Kasumi-1 (cell line): ENCODE measurements around the gene SERAC1.
A peak's percentile ranks its signal among the peaks of the same experiment; 100 is the strongest.
"Not testable (repeated sequence)": the region's sequence is repeated elsewhere in the genome, so short reads cannot be mapped to it uniquely, and the experiment has no call there.

Source experiments
- DNase-seq, 2 experiments: peaks; one replicate each; lab custom pipeline; 2025; lab: John Stamatoyannopoulos, UW

The SERAC1 gene

DNA sequence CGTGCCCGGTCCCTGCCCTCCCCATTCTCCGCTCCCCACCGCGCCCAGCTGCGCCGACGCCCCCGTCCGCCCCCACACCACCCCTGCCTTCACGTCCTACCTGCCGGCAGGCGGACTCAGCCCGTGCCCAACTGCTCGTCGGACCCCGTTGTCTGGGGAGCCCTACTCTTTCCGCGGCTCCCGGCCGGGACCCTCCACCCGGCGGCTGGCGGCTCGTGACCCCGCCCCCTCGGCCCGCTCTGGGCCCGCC lies at the start of gene SERAC1:
Gene SERAC1 (minus strand): TSS at position 223 of the 250 bp plus-strand sequence. CDS start 9,899 bp downstream, outside the sequence.
- DNase-seq, result no peak

DNA sequence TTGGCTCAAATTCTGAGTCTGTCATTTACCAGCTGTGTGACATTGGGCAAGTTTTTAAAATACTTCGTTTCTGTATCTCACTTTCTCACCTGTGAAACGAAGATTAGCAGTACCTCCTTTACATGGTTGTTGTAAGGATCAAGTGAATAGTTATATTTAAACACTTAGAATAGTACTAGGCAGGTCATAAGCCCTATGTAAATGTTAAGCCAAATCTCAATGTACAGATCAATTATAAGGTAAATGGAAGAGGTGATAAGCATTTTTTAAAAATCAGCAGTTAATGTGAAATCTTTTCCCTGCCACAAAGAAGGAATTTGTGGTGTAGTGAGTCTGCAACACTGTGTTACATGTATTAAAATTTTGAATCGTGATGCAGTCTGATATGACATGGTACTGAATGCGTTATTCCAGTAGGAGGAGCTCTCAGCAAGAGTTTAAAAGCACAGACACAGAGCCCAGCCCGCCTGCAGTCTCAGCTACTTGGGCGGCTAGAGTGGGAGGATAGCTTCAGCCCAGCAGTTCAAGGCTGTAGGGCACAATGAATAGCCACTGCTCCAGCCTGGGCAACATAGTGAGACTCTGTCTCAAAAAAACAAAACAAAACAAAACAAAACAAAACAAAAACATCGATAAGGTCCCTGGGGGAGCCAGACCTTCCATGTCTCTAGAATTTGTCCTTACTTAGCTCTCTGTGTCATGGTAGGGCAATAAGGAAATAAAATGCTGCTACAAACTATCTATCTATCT lies 46.0 kb upstream of the SERAC1 start:
- DNase-seq, result peak; percentile 90 to 92

DNA sequence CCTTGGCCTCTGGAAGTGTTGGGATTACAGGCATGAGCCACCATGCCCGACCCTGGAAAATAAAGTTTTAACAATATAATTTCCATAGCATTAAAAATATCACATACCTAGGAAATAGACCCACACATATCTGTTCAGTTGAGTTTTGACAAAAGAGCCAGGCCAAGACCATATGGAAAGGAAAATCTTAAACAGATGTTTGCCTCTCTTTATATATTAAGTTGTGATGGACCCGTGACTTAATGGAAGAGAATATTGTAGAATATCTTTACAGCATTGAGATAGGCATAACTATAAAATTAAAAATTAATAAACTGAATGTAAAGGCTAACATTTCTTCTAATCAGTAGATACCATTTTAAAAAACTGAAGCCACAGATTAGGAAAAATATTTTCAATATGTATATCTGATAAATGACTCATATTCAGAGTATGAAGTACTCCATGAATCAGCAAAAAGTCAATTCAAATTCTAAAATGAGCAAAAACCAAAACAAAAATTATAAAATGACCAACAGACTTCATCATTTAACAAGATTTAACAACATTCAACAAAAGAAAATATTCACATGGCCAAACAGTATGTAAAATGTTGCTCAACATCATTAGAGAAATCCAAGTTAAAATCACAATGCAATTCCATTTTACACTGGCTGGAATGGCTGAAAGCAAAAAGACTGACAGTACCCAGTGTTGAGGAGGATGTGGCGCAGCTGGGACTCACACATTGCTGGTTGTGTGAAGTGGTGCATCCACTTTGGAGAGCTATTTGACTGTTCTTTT lies 43.4 kb upstream of the SERAC1 start:
- DNase-seq, result no peak

DNA sequence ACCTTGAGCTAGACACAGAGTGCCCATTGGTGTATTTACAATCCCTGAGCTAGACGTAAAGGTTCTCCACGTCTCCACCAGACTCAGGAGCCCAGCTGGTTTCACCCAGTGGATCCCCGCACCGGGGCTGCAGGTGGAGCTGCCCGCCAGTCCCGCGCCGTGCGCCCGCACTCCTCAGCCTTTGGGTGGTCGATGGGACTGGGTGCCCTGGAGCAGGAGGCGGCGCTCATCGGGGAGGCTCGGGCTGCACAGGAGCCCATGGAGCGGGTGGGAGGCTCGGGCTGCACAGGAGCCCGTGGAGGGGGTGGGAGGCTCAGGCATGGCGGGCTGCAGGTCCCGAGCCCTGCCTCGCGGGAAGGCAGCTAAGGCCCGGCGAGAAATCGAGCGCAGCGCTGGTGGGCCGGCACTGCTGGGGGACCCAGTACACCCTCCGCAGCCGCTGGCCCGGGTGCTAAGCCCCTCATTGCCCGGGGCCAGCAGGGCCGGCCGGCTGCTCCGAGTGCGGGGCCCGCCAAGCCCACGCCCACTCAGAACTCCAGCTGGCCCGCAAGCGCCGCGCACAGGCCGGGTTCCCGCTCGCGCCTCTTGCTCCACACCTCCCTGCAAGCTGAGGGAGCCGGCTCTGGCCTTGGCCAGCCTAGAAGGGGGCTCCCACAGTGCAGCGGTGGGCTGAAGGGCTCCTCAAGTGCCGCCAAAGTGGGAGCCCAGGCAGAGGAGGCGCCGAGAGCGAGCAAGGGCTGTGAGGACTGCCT lies 41.7 kb upstream of the SERAC1 start:
- not testable (repeated sequence) for DNase-seq

DNA sequence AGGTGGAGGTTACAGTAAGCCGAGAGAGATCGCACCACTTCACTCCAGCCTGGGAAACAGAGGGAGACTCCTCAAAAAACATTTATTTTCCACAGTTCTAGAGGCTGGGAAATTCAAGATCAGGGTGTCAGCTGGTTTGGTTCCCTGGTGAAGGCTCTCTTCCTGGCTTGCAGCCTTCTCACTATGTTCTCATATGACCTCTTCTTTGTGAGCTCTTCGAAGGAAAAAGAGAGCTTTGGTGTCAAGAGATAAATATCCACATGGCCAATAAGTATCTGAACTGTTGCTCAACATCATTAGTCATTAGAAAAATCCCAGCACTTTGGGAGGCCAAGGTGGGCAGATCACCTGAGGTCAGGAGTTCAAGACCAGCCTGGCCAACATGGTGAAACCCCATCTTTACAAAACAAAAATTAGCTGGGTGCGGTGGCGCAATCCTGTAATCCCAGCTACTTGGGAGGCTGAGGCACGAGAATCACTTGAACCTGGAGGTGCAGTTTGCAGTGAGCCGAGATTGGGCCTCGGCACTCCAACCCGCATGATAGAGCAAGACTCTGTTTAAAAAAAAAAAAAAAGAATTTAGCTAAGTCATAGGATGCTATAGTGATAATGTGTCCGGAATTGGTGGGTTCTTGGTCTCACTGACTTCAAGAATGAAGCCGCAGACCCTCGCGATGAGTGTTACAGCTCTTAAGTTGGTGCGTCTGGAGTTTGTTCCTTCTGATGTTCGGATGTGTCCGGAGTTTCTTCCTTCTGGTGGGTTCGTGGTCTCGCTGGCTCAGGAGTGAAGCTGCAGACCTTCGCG lies 40.4 kb upstream of the SERAC1 start:
- DNase-seq, result not testable (repeated sequence)

DNA sequence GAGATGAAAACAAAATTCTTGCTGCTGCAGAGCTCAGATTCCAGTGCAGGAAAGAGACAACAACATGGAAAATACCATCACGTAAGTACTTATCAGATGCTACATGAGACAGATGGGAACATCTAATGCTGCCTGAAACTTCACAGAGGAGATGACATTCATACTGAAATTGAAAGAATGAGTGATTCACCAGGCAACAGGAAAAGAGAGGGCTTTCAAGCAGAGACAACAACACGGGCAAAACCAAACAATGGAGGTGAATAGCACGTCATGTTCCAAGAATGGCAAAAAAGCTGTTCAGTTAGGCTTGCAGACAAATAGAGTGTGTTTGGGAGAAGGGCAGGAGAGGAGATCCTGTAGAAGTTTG lies 39.3 kb upstream of the SERAC1 start:
- DNase-seq, result no peak

DNA sequence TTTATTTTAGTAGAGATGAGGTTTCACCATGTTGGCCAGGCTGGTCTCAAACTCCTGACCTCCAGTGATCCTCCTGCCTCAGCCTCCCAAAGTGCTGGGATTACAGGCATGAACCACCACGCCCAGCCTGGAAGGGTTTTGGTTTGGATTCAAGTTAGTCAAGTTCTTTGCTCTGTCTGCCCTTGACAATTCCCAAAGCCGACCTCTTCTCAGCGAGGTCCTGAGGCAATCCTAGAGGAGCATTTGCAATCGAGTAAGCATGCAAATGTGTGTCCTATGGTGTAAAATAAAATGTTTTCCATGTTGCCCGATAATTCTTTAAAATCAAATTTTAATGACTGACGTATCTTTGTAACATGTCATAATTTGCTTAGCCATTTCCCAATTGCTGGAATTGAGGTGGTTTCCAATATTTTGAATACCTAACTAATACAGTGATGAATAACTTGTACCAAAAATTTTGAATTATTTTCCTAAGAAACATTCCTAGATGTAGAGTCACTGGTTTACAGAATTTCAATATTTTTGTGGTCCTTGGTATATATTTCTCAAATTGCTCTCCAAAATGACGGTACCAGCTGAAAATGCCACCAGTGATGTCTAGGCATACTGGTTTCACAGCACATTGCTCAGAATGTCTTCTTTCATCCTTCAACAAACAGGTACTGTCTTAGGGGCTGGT lies 38.8 kb upstream of the SERAC1 start:
- no peak for DNase-seq

DNA sequence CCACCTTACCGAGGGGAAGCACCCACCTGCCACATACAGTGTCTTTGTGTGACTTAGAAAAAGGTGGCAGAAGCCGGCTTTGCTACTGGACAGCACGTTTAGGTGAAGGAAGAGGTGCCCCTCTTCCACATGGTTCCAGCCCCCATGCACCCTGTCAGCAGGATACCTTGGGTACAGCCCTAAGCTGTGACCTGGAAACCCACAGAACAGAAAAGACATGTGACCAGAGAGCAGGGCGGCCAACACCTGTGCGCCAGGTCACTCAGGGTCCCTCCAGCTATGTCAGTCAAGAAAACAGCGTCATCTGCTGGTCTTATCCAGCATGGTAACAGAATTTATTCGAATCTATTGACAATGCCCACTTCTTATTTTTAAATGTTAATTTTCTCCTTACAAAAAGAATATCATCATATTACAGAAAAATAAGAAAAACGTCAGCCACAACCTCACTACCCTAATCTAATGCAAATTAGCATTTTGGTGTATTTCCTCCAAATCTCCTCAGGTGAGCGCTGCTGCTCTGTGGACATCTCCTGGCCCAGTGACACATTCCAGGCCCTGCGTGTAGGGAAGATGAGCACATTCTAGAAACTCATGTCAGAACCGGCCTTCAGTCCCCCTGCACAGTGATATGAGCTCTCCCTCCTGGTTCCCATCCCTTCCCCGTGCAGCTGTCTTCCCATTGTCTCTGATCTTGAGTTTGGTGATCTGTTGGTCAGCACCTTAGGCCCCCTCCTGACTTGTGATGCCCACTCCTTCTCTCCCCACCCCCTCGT lies 37.3 kb upstream of the SERAC1 start:
- DNase-seq, result no peak

DNA sequence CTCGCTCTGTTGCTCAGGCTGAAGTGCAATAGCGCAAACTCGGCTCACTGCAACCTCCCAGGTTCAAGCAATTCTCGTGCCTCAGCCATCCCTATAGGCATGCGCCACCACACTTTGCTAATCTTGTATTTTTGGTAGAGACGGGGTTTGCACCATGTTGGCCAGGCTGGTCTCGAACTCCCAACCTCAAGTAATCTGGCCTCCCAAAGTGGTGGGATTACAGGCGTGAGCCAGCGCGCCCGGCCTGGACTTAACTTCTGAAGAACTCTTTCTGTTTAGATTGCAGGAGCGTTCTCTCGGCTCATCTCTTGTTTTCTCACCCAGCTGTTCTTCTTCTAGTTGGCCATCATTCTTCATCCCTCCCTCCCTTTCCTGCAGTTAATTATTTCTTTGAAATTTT lies 30.4 kb upstream of the SERAC1 start:
- DNase-seq, result no peak

DNA sequence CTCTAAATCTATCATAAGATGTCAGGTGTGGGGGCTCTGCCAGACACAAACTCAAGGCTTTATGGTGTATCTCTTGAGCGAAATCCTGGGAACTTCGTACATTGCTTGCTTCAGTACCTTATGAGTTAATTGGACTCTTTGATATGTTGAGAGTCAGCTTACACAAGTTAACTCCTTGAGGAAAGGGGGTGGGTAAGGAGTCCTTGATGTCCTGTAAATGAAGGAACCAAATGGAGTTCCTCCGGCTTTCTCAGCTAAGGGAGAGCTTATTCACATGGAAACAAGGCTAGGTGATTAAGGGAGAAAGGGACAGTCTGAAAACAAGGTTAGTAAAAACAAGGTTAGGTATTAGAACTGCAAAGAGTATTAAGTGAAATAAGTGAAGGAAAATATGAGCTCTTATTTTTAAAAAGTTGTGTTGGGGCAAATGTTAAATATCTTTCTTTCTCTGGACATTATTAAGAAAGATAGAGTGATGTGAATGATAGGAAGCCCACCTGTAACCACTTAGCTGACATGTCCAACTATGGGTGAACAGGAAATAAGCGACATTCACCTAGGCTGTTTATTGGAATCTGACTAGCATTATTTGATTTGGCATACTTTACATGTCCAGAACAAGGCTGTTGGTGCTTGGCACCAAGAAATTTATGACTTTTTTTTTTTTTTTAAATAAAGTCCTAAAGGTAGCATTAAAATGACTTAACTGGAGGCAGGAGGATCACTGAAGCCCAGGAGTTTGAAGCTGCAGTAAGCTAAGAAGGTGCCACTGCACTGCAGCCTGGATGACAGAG lies 26.6 kb upstream of the SERAC1 start:
- no peak for DNase-seq

DNA sequence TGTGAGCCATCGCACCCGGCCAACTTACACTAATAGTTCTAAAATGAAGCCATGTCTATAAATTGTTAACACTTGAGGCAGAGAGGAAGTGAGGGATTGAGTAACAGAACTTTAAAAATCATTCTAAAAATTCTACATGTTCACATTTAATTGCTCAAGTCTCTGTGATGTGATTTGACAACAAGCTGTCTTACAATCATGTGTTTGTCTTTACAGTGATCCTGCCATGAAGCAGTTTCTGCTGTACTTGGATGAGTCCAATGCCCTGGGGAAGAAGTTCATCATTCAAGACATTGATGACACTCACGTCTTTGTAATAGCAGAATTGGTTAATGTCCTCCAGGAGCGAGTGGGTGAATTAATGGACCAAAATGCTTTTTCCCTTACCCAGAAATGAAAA lies 23.7 kb upstream of the SERAC1 start:
- no peak for DNase-seq

DNA sequence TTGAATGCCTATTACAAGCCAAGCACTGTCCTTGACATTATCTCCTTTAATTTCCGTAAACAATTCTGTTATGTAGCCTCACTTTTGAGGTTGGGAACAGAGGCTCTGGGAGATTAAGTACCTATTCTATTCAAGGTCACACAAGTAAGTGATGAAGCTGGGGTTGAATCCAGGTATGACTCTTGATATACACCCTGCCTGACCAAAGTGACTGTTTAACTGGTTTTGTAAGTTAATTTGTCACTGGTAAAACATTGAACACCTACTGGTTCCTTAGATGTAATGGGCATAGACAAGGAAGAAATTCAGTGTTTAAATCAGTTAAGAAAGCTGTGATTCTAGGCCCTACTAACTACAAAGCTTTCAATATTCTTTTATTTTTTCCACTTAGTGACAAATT lies 23.0 kb upstream of the SERAC1 start:
- DNase-seq, result no peak

DNA sequence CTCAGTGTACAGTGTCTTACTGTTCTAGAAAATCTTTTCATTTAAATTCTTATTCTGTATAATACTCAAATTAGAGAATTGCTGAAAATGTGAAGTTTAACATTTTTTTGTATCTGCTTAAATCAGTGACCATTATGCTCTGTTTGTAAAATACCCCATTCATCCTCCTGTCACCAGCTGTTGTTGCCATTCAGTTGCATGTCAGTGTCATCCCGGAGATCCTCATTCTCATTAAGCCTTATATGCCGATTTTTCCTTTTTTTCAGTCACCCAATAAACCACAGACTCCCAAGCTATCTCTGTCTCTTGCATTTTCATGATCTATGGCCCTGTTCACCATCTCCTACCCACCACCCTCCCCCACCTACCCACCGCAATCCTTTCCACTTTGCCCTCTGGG lies 20.5 kb upstream of the SERAC1 start:
- DNase-seq, result no peak

DNA sequence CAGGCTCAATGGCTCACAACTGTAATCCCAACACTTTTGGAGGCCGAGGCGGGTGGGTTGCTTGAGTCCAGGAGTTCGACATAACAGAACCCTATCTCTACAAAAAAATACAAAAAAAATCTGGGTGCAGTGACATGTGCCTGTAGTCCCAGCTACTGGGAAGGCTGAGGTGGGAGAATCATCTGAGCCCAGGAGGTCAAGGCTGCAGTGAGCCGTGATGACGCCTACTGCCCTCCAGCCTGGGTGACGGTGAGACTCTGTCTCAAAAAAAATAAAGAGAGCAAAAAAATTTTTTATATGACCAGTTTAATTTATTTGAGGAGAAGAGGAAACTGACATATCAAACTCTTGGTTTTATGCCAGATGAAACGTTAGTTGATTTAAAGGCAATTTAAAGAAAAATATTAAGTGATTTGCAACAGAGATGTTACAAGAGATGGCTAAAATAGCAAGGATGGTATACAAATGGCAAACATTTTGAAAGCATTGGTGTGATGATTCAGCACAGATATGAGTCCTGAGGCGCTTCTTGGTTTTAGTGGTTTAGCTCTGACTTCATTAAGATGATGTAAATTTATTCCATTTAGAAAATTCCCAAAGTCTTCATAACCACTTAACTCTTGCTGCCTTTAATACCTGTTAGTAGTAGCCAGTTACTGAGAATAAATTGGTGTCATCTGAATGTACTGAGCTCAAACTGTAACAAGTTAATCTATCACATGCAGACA lies 17.8 kb upstream of the SERAC1 start:
- no peak for DNase-seq

DNA sequence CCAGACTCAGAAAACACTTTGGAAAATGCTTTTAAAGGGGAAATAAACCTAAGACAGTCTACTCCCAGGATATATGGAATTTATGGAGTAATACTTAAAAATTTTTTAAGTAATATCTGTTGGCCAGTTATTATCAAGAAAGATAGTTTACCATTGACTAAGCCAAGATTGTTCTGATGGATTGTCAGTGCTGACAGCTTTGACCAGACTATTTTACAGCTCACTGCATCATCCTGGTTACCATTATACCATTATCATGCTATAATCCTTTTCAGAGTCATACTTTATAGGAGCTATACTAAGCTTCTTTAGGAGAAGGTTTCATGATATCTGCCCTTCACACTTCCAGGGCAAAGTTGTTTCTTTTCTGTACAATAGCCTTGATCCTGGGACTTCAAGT lies 16.5 kb upstream of the SERAC1 start:
- no peak for DNase-seq

DNA sequence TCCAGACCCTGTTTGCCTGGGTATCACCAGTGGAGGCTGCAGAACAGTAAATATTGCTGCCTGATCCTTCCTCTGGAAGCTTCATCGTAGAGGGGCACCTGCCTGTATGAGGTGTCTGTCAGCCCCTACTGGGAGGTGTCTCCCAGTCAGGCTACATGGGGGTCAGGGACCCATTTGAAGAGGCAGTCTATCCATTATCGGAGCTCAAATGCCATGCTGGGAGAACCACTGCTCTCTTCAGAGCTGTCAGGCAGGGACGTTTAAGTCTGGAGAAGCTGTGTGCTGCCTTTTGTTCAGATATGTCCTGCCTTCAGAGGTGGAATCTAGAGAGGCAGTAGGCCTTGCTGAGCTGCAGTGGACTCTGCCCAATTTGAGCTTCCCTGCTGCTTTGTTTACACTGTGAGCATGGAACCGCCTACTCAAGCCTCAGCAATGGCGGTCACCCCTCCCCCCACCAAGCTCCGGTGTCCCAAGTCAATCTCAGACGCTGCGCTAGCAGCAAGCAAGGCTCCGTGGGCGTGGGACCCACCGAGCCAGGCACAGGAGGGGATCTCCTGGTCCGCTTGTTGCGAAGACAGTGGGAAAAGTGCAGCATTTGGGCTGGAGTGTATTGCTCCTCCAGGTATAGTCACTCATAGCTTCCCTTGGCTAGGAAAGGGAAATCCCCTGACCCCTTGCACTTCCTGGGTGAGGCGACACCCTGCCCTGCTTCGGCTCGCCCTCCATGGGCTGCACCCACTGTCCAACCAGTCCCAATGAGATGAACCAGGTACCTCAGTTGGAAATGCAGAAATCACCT lies 15.3 kb upstream of the SERAC1 start:
- DNase-seq, result not testable (repeated sequence)

DNA sequence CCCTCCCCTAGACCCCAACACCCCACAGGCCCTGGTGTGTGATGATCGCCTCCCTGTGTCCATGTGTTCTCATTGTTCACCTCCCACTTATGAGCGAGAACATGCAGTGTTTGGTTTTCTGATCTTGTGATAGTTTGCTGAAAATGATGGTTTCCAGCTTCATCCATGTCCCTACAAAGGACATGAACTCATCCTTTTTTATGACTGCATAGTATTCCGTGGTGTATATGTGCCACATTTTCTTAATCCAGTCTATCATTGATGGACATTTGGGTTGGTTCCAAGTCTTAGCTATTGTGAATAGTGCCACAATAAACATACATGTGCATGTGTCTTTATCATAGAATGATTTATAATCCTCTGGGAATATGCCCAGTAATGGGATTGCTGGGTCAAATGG lies 9.7 kb upstream of the SERAC1 start:
- DNase-seq, result not testable (repeated sequence)

DNA sequence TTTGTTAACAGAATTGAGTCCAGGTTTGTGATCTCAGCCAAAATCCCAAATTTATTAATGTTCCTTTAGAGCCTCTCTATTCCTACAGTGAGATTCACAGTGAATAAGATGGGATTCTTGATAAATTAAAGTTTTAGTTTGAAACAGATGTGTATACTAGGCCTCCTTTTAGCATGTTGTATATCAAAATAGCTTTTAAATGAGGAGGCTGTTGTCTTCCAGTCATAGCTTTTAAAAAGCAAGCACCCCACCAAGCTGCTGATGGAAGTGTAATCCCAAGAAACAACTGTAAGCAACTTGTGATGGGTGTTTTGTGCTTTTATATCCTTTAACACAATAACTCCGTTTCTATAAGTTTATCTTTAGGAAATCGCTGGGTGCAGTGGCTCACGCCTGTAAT lies 7.0 kb upstream of the SERAC1 start:
- no peak for DNase-seq

DNA sequence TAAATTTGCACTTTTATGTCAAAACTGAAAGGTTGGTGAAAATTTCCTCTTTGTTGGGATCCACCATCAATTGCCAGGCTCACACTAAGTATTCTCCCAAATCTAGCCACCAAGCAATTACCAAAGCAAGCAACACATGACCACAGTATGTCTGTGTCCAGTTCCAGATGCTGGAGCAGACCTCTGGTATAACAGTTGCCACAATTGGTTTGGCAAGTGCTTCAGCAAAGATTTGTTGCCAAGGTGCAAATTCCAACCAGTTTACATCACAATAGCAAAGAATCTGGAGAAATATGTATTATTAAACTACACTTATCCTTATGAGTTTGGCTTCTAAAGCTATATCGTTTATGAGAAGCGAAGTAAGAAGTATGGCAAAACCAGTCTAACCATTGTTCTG lies 6.5 kb upstream of the SERAC1 start:
- no peak for DNase-seq
